KG1 (cell line): ENCODE results near the gene BST1.

Source experiments
- DNase-seq: peaks from one replicate; lab custom pipeline; 2025; lab: John Stamatoyannopoulos, UW

The BST1 gene

GRCh38 chr4:15676899-15677298 is 26.0 kb upstream of the BST1 start:
- no peak for DNase-seq

- no peak for DNase-seq
Observed at GRCh38 chr4:15677507-15677988, 25.3 kb upstream of the BST1 start.

GRCh38 chr4:15681067-15681371 is 21.8 kb upstream of the BST1 start:
- no peak for DNase-seq

- peak; percentile 95 for DNase-seq
Observed at GRCh38 chr4:15681372-15682241, 21.3 kb upstream of the BST1 start, which contains the start of gene FAM200B. Gene FAM200B (plus strand): TSS chr4:15681827. CDS start chr4:15686978, 5,151 bp downstream.

- DNase-seq, result no peak
Observed at GRCh38 chr4:15682242-15683142, 20.4 kb upstream of the BST1 start.

- DNase-seq, result no peak
Observed at GRCh38 chr4:15683143-15683495, 19.7 kb upstream of the BST1 start.

- DNase-seq, result no peak
Observed at GRCh38 chr4:15684498-15684897, 18.4 kb upstream of the BST1 start.

- no peak for DNase-seq
Observed at GRCh38 chr4:15688051-15688450, 14.8 kb upstream of the BST1 start.

- no peak for DNase-seq
Observed at GRCh38 chr4:15689540-15689939, 13.3 kb upstream of the BST1 start.

- DNase-seq, result no peak
Observed at GRCh38 chr4:15690020-15690809, 12.7 kb upstream of the BST1 start.

- no peak for DNase-seq
Observed at GRCh38 chr4:15691346-15692135, 11.3 kb upstream of the BST1 start.

GRCh38 chr4:15692602-15693001 is 10.3 kb upstream of the BST1 start:
- no peak for DNase-seq

- DNase-seq, result no peak
Observed at GRCh38 chr4:15694431-15694830, 8.4 kb upstream of the BST1 start.

GRCh38 chr4:15695240-15695699 is 7.6 kb upstream of the BST1 start:
- no peak for DNase-seq

- no peak for DNase-seq
Observed at GRCh38 chr4:15695729-15696128, 7.1 kb upstream of the BST1 start.

GRCh38 chr4:15696866-15697265 is 6.0 kb upstream of the BST1 start:
- no peak for DNase-seq

- no peak for DNase-seq
Observed at GRCh38 chr4:15703439-15703838, 574 bp downstream of the BST1 start.

- DNase-seq, result no peak
Observed at GRCh38 chr4:15704129-15704528, 1.3 kb downstream of the BST1 start.

- DNase-seq, result no peak
Observed at GRCh38 chr4:15706646-15707362, 3.9 kb downstream of the BST1 start.

- no peak for DNase-seq
Observed at GRCh38 chr4:15707363-15707715, 4.5 kb downstream of the BST1 start.

- no peak for DNase-seq
Observed at GRCh38 chr4:15711762-15712161, 8.9 kb downstream of the BST1 start.
